Panc1 (cell line): Measurements from ENCODE around the gene HTR4.

Experiments used
- CTCF ChIP-seq: fragments of 450-650 bp; IDR thresholded peaks from 2 replicates; pipeline ENCODE4 v1.5.1; 2017; ENCODE audit warnings: mild to moderate bottlenecking
- POLR2AphosphoS5 ChIP-seq: IDR thresholded peaks from 2 replicates; pipeline ENCODE4 v1.6.1; 2012; ENCODE audit warnings: mild to moderate bottlenecking, low read depth, low read length, moderate library complexity
- REST ChIP-seq, 2 experiments: IDR thresholded peaks; 2 replicates each; pipeline ENCODE4 v1.6.1; 2011 to 2012; ENCODE audit warnings: low read depth in 2 of 2, control low read depth in 1 of 2, low read length in 1 of 2, mild to moderate bottlenecking in 1 of 2, moderate library complexity in 1 of 2; ENCODE audit not compliant: insufficient read depth in 1 of 2
- SIN3A ChIP-seq: IDR thresholded peaks from 2 replicates; pipeline ENCODE4 v1.6.1; 2012; ENCODE audit warnings: low read depth, mild to moderate bottlenecking, low read length, moderate library complexity, borderline replicate concordance; ENCODE audit not compliant: insufficient read depth

- no peak for TF ChIP-seq CTCF
- no peak for TF ChIP-seq SIN3A
- TF ChIP-seq POLR2AphosphoS5: no peak
- TF ChIP-seq REST (IDR thresholded peaks at IDR 0.05; ENCODE audit: insufficient read depth in 1 of 2, low read depth in 2 of 2, low read length in 1 of 2): no peak
These were observed 32.3 kb upstream of the HTR4 start for GRCh38 chr5:148686660-148687059.
